Mammary epithelial cell (primary cell): ENCODE results near the gene CD52.
A peak's percentile ranks its signal among the peaks of the same experiment; 100 is the strongest.

Experiments
- CTCF ChIP-seq, 2 donors: IDR thresholded peaks in 1 of 2; conservative IDR thresholded peaks in 1 of 2; 2 replicates each; pipeline ENCODE4 v1.5.1; 2011 to 2012; ENCODE audit warnings: inconsistent platforms in 2 of 2, low read length in 2 of 2, mild to moderate bottlenecking in 2 of 2, control low read depth in 1 of 2, low read depth in 1 of 2; ENCODE audit not compliant: insufficient read depth in 1 of 2; ENCODE audit errors: extremely low read depth in 1 of 2
- EZH2 ChIP-seq: IDR thresholded peaks from 2 replicates; pipeline ENCODE4 v1.6.1; 2012; ENCODE audit warnings: low read length, inconsistent platforms, borderline replicate concordance

GRCh38 chr1:26279456-26280332 is 38.1 kb upstream of the CD52 start, which contains the start of gene SH3BGRL3:
- TF ChIP-seq CTCF (conservative IDR thresholded peaks at IDR 0.05 in 1 of 2, IDR thresholded peaks at IDR 0.05 in 1 of 2; ENCODE audit: extremely low read depth in 1 of 2, insufficient read depth in 1 of 2, low read depth in 1 of 2, low read length in 2 of 2) (peak; percentile 40 to 69), EZH2 (no peak)
